ENCODE measurements around the gene SBF2. TPM values are rescaled to one million over a fixed set of nuclear protein-coding genes. Genes with fewer than 3 reads are reported as not detected.

Gene SBF2
- total RNA-seq, 1 donor from 2014 or later = 44.9 TPM

DNA sequence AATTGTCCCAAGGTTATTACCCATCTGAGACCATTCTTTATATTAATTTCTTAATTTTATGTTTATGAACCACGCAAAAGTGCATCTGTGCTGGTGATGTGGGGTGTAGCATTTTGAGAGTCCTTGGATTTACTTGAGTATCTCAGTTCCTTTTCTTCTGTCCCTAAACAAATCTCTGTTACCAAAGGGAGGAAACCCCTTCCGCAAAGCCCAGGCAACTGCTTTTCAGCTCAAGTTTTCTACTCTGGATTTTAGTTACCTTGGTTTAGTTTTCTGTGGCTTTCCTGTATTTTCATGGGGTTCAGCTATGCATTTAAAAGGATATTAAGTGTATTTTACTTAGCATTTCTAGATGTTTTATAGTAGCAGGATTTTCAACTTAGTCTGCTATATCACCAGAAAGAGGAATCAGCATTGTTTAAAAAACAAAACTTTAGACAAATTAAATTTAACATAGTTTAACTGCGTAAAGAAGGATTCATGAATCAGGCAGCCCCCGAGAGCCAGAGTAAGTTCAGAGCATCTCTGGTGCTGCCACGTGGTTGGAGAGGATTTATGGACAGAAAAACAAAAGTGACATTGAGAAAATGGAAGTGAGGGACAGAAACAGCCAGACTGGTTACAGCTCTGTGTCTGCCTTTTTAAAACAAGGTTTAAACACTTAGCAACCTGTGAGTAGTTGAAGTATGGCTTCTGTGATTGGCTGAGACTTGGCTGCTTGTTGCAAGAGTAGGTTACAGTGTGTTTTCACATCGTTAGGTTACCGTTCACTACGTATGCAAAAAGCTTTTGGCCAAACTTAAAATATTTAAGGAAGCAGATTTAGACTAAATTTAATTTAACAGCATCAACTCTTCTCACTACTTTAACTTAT is 20.4 kb upstream of the SBF2 start:
- H3K36me3 Mint-ChIP-seq (ENCODE audit: insufficient read depth) = no peaks in the 10 kb centered on the region
- H3K27me3 Mint-ChIP-seq = peaks cover 19% of the 10 kb centered on the region
- no peak for DNase-seq (ENCODE audit: low spot score, unreplicated experiment)
- H3K4me3 Mint-ChIP-seq (ENCODE audit: low read depth) = no peak overlapping the region
- H3K4me1 Mint-ChIP-seq (ENCODE audit: low read depth) = peaks cover 9% of the 10 kb centered on the region
- no peak overlapping the region for H3K27ac Mint-ChIP-seq
- TF ChIP-seq, protein P1, sequence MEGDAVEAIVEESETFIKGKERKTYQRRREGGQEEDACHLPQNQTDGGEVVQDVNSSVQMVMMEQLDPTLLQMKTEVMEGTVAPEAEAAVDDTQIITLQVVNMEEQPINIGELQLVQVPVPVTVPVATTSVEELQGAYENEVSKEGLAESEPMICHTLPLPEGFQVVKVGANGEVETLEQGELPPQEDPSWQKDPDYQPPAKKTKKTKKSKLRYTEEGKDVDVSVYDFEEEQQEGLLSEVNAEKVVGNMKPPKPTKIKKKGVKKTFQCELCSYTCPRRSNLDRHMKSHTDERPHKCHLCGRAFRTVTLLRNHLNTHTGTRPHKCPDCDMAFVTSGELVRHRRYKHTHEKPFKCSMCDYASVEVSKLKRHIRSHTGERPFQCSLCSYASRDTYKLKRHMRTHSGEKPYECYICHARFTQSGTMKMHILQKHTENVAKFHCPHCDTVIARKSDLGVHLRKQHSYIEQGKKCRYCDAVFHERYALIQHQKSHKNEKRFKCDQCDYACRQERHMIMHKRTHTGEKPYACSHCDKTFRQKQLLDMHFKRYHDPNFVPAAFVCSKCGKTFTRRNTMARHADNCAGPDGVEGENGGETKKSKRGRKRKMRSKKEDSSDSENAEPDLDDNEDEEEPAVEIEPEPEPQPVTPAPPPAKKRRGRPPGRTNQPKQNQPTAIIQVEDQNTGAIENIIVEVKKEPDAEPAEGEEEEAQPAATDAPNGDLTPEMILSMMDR (IDR thresholded peaks at IDR 0.05; ENCODE audit: unreplicated experiment) = no peak
- no peaks in the 10 kb centered on the region for H3K9me3 Mint-ChIP-seq (ENCODE audit: low read depth)

DNA sequence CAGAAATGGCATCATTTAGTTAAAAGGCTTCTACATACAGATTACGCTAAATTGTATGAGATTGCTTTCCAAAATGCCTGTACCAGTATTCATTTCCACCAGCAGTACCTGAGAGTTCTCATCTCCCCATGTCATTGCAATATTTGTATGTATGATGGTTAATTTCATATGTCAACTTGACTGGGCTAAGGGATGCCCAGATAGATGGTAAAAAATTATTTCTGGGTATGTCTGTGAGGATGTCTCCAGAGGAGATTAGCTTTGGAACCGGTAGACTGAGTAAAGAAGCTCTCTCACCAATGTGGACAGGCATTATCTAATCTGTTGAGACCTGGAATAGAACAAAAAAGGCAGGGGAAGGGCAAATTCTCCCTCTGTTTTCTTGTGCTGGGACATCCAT is 17.8 kb upstream of the SBF2 start:
- H3K27me3 Mint-ChIP-seq = peaks cover 45% of the 10 kb centered on the region
- peaks cover 9% of the 10 kb centered on the region for H3K4me1 Mint-ChIP-seq (ENCODE audit: low read depth)
- no peak for DNase-seq (ENCODE audit: low spot score, unreplicated experiment)
- no peaks in the 10 kb centered on the region for H3K9me3 Mint-ChIP-seq (ENCODE audit: low read depth)
- TF ChIP-seq, protein P1 (IDR thresholded peaks at IDR 0.05; ENCODE audit: unreplicated experiment) = no peak
- no peaks in the 10 kb centered on the region for H3K36me3 Mint-ChIP-seq (ENCODE audit: insufficient read depth)
- no peak overlapping the region for H3K4me3 Mint-ChIP-seq (ENCODE audit: low read depth)
- H3K27ac Mint-ChIP-seq = no peak overlapping the region

DNA sequence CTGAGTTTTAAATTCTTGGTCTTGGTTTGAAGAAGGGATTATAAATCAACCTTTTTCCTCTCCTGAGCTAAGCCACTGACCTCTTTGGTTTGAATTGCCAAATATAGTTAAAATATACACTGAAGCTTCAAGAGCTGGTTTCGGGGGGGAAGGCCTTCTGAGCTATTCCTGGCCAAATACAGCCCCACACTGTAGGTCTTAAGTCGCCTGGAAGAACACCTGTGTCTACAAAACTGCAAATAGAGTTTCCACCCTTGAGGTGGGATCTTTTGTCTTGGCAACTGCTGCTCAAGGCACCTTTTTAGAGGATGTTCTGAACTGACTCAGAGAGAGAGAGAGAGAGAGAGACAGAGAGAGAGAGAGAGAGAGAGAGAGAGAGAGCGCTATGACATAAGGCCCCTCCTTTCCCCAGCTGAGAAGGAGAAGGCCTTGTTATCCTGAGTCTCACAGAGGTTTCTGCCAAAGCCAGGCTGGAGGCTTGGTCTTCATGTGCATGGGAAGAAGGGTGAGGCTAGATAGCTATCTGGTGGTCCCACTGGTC is 16.4 kb upstream of the SBF2 start:
- TF ChIP-seq, protein P1 (IDR thresholded peaks at IDR 0.05; ENCODE audit: unreplicated experiment) = no peak
- no peak for DNase-seq (ENCODE audit: low spot score, unreplicated experiment)
- Mint-ChIP-seq H3K27me3 (peaks cover 58% of the 10 kb centered on the region), H3K27ac (peak overlapping the region; percentile 78), H3K36me3 (ENCODE audit: insufficient read depth) (no peaks in the 10 kb centered on the region), H3K4me3 (ENCODE audit: low read depth) (no peak overlapping the region), H3K9me3 (ENCODE audit: low read depth) (no peaks in the 10 kb centered on the region), H3K4me1 (ENCODE audit: low read depth) (peaks cover 15% of the 10 kb centered on the region)

DNA sequence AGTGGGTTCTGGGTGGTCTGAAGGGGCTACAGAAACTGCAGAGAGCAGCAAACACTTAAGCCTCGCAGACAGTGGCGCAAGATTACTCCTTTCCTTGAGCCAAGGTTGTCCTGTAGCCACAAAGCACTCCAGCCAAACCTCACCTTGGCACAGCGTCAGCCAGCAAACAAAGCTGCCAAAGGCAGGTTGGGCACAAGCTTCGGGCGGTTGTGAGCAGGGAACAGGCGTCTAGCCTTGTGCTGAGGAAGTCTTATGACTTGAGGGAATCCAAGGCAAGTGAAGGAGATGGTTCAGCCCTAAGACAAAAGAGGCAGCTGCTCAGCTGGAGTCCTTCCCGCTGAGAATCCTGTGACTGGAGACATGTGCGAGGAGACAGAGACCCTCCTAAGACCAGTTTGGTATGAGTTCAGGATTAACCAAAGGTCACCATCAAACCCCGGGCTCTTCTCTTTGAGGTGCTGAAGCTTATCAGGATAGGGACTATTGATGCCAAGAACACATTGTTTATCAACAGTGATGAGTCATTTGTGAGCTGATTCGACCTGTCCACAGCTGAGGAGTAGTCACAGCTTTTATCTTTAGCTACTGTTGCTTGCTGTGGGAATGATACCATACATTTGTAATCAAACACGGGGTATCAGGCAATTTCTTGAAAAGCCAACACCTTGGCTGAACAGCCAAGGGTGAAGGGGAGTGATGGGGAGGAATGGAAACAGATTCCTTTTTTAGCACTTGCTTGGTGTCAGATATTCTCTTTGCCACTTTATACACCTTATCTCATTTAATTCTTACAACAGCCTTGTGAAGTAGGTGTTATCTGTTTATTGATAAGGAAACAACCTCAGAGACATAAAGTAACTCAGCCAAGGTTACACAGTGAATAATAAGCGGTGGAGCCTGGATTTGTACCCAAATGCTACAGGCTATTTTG is 15.4 kb upstream of the SBF2 start:
- peaks cover 15% of the 10 kb centered on the region for H3K4me1 Mint-ChIP-seq (ENCODE audit: low read depth)
- no peak overlapping the region for H3K4me3 Mint-ChIP-seq (ENCODE audit: low read depth)
- H3K9me3 Mint-ChIP-seq (ENCODE audit: low read depth) = no peaks in the 10 kb centered on the region
- DNase-seq (ENCODE audit: low spot score, unreplicated experiment) = no peak
- TF ChIP-seq, protein P1 (IDR thresholded peaks at IDR 0.05; ENCODE audit: unreplicated experiment) = no peak
- H3K36me3 Mint-ChIP-seq (ENCODE audit: insufficient read depth) = no peaks in the 10 kb centered on the region
- no peak overlapping the region for H3K27ac Mint-ChIP-seq
- peaks cover 58% of the 10 kb centered on the region for H3K27me3 Mint-ChIP-seq
